Measurements from ENCODE around the gene BCO2.
"Not testable (repeated sequence)": the region's sequence is repeated elsewhere in the genome, so short reads cannot be mapped to it uniquely, and the experiment has no call there.

Gene BCO2

GRCh38 chr11:112167145-112167544, 8.2 kb upstream of the BCO2 start, which contains the start of gene TEX12:
TEX12 (plus strand) TSS chr11:112167372; CDS start chr11:112169269, 1,897 bp downstream.
- no peak for DNase-seq (ENCODE audit: low read depth in 2 of 2)

- DNase-seq (ENCODE audit: low read depth in 2 of 2) = no peak
Measured at GRCh38 chr11:112172362-112172994, 2.8 kb upstream of the BCO2 start.

GRCh38 chr11:112173152-112173551, 2.2 kb upstream of the BCO2 start:
- no peak for DNase-seq (ENCODE audit: low read depth in 2 of 2)

- DNase-seq (ENCODE audit: low read depth in 2 of 2) = no peak
Measured at GRCh38 chr11:112175599-112175952, 264 bp downstream of the BCO2 start.

GRCh38 chr11:112176077-112176476, 765 bp downstream of the BCO2 start:
- no peak for DNase-seq (ENCODE audit: low read depth in 2 of 2)

- no peak for DNase-seq (ENCODE audit: low read depth in 2 of 2)
Measured at GRCh38 chr11:112177589-112177988, 2.3 kb downstream of the BCO2 start.

- DNase-seq (ENCODE audit: low read depth in 2 of 2) = no peak
Measured at GRCh38 chr11:112178428-112178827, 3.1 kb downstream of the BCO2 start.

GRCh38 chr11:112178936-112179335, 3.6 kb downstream of the BCO2 start:
- no peak for DNase-seq (ENCODE audit: low read depth in 2 of 2)

GRCh38 chr11:112179601-112180000, 4.3 kb downstream of the BCO2 start:
- no peak for DNase-seq (ENCODE audit: low read depth in 2 of 2)

- DNase-seq (ENCODE audit: low read depth in 2 of 2) = no peak
Measured at GRCh38 chr11:112182867-112183266, 7.6 kb downstream of the BCO2 start.

- DNase-seq (ENCODE audit: low read depth in 2 of 2) = no peak
Measured at GRCh38 chr11:112185883-112186282, 10.6 kb downstream of the BCO2 start.

- DNase-seq (ENCODE audit: low read depth in 2 of 2) = no peak
Measured at GRCh38 chr11:112186304-112186703, 11.0 kb downstream of the BCO2 start.

- DNase-seq (ENCODE audit: low read depth in 2 of 2) = not testable (repeated sequence)
Measured at GRCh38 chr11:112195113-112195512, 19.8 kb downstream of the BCO2 start.

GRCh38 chr11:112195951-112196351, 20.6 kb downstream of the BCO2 start:
- no peak for DNase-seq (ENCODE audit: low read depth in 2 of 2)

GRCh38 chr11:112196519-112197087, 21.3 kb downstream of the BCO2 start:
- DNase-seq (ENCODE audit: low read depth in 2 of 2) = no peak

GRCh38 chr11:112199101-112199500, 23.8 kb downstream of the BCO2 start:
- not testable (repeated sequence) for DNase-seq (ENCODE audit: low read depth in 2 of 2)

GRCh38 chr11:112200252-112200651, 24.9 kb downstream of the BCO2 start:
- no peak for DNase-seq (ENCODE audit: low read depth in 2 of 2)

- no peak for DNase-seq (ENCODE audit: low read depth in 2 of 2)
Measured at GRCh38 chr11:112206071-112206470, 30.8 kb downstream of the BCO2 start.

- DNase-seq (ENCODE audit: low read depth in 2 of 2) = no peak
Measured at GRCh38 chr11:112210890-112211289, 35.6 kb downstream of the BCO2 start.

GRCh38 chr11:112211536-112211935, 36.2 kb downstream of the BCO2 start:
- no peak for DNase-seq (ENCODE audit: low read depth in 2 of 2)

GRCh38 chr11:112212290-112212689, 37.0 kb downstream of the BCO2 start:
- no peak for DNase-seq (ENCODE audit: low read depth in 2 of 2)

GRCh38 chr11:112212710-112213109, 37.4 kb downstream of the BCO2 start:
- DNase-seq (ENCODE audit: low read depth in 2 of 2) = no peak

- no peak for DNase-seq (ENCODE audit: low read depth in 2 of 2)
Measured at GRCh38 chr11:112213753-112214152, 38.4 kb downstream of the BCO2 start.

GRCh38 chr11:112215621-112216020, 40.3 kb downstream of the BCO2 start:
- no peak for DNase-seq (ENCODE audit: low read depth in 2 of 2)

All from stimulated activated CD4-positive, alpha-beta T cell treated with anti-CD3 and anti-CD28 coated beads, Interleukin-12 subunit alpha, Interleukin-12 subunit beta, amount 100 ng/mL, for 24 hours (primary cell).